Superior temporal gyrus (tissue), 1 donor: ENCODE measurements around the gene CYTH1.

Source experiments
- DNase-seq: peaks from one replicate; pipeline ENCODE4 v3.0.0-alpha.2; 2016; ENCODE audit errors: extremely low spot score

Gene CYTH1

GRCh38 chr17:78650093-78650715 is 131.9 kb downstream of the CYTH1 start:
- no peak for DNase-seq

DNA sequence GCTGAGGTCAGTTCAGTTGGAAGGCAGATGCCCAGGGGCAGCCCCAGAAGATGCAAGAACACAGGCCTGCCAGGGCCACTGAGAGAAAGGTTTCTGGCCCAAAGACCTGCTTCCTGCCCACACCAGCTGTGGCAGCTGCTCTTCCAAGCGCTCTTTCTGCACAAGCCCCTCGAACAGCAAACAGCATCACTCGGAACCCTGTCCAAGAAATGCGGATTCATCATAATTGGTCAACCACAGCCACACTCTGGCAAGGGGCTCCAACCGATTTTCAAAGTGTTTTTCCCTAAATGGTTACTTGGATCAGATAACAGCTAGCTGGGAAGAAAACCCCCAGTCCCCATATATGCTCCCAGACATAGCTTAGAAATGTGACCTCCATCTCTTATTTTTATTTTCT is 133.8 kb downstream of the CYTH1 start:
- DNase-seq = no peak

DNA sequence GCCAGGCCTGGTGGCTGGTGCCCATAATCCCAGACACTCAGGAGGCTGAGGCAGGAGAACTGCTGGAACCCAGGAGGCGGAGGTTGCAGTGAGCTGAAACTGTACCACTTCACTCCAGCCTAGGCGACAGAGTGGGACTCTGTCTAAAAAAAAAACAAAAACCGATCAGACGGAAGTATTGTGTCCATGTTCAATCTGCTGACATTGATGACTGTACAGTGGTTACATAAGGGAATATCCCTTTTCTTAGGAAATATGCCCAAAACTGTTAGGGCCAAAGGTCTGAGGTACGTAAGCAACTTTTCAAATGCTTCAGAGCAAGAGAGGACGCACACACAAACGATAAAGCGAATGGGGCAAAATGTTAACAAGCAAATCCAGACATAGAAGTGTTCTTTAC is 135.0 kb downstream of the CYTH1 start:
- no peak for DNase-seq

GRCh38 chr17:78645421-78646295 is 136.4 kb downstream of the CYTH1 start:
- DNase-seq = peak; percentile 34

- DNase-seq = no peak
These were observed 137.1 kb downstream of the CYTH1 start for GRCh38 chr17:78644931-78645351.

- no peak for DNase-seq
These were observed 137.8 kb downstream of the CYTH1 start for GRCh38 chr17:78644224-78644623.

DNA sequence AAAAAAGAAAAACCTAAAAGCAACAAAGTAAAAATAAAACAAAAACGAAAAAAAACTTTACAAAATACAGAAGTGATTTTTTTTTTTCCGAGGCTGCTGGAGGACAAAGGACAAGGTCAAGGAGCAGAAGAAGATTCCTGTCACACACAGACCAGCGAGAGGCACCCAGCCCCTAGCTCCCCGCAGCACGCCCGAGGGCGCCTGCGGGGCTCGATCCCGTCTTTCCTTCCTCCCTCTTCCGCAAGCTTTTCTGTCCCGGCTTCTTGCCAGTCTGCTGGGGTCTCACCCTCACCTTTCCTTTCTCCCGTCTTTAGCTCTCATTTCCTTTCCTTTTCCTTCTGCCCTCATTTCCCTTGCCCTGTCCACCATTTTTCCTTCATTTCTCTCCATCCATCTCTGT is 138.7 kb downstream of the CYTH1 start:
- DNase-seq = no peak

- no peak for DNase-seq
These were observed 139.4 kb downstream of the CYTH1 start for GRCh38 chr17:78642707-78643106.

DNA sequence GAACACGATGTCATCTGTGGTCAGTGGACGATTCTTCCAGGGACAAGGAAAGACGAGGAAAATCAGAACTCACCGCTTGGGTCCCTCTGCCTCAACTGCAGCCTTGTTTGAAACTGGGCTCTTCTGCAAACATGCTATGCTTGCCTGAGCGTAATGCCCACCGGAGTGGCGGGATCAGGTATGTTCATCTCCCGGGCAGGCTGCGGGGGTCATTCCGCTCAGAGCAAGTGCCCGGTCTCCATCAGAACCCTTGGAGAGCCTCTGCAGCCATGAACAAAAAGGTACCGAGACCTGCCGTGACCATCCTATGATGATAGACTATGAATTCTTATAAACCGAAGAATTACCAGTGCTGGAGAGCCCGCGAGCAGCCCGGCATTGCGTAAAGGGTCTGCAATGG is 140.4 kb downstream of the CYTH1 start:
- no peak for DNase-seq

DNA sequence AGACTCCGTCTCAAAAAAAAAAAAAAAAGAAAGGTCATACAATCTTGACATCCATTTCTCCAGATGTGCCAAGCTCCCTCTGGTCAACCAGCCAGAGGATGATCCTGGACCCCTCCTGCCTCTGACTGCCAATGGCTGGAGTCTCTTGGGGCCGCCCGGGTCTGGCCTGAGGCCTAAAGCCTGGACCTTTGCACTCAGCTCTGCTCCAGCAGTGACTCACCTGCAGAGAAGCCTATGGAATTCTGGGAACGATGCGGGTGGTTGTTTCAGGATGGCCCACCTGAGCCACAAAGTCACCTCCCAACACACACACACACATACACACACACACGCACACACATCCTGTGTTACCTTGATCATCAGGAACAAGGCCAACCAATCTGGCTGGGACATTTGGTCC is 140.8 kb downstream of the CYTH1 start:
- no peak for DNase-seq

GRCh38 chr17:78640700-78641099 is 141.4 kb downstream of the CYTH1 start:
- no peak for DNase-seq

GRCh38 chr17:78637643-78638420 is 144.2 kb downstream of the CYTH1 start:
- no peak for DNase-seq

DNA sequence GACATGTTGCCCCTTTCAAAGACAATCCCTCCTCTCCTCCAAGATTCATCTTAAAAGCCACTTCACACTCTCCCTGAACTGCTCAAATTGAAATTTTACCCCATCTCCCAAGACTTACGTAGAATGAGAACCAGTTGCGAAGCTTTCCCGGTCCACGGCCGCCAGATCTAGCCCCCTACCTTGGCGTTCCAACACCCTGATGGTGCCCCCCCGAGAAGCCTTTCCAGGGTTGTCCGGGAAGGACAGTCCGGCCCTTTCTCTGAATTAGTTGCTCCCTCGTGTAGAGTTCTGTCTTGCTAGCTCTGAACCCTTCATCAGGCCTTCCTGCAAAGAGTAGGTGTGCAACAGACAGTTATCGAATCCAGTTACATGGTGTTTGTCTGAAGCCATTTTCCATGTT is 144.9 kb downstream of the CYTH1 start:
- no peak for DNase-seq

DNA sequence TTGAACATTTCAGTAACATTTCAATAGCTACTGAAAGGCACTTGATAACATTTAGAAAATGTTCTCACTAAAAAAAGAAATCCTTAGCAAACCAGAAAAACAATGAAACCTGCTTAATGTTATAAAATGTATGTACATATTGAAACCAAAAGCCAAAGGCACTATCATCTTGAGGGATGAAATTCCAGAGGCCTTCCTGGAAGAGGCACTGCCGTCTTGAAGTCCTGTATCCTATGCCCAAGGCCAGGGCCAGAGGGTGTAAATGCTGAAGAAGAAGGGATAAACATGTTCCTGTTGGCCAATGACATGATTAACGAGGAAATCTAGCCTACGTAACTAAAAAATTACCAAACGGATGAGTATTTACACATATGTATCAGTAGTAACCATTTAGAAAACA is 147.9 kb downstream of the CYTH1 start:
- DNase-seq = no peak

DNA sequence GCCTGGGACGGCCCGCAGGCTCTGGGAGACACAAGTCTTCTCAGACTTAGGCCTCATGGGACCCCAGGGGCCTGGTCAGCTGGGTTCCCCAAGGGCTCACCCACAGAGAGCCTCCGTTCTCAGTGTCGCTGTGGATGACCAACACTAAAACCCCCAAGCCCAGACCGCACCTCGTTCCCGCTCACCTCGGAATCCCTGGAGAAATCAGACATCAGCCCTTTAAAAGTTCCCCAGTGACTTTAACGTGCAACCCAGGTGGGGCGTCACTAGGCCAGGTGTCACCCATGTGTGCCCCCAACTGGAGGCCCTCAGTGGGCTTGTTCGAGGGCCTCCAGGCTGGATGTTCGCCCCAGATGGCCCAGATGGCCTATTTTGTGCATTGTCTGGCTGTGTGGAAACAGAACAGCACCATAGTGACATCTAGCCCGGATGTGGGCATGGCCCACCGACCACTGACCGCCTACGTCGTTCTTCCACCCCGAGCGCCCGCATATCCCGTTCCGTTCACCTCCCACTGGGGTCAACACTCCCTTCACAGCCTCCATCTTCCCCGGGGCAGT is 152.6 kb downstream of the CYTH1 start:
- DNase-seq = no peak

DNA sequence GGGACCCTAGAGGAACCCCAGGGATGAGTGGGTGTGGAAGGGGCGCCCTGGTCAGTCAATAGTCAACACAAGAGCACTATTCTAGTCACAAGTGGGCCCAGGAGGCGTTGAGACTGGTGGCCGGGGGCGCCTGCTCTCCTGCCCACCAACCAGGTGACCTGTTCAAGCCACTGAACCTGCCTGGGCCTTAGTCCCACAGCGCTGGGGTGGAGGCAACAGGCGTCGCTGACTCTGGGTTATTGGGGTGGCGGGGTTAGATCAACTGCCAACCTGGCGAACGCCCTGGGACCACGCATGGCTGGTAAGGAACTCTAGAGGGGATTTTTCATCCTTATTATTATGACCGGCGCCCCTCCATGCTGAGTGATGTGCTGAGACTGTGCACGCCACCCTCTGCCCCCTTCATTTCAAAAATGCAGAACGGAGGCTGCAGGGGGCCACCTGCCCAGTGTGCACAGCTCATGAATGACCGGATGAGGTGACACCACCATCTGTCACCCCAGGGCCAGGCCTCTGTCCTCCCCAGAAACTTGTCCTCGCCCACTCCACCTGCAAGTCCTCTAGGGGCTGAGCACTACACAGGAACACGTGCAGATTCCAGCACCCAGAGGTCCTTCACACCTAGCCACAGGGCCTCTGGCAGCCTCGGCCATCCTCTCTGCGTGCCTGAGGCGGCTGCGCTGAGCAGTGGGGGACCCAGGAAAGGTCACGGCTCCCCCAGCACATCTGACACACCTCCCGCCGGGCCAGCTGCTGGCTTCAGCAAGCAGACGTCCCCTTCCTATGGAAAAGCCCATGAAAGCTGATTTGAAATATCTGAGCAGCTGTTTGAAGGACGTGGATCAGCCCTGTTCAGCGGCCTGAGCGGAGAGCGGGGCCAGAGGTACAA is 153.3 kb downstream of the CYTH1 start:
- DNase-seq = no peak

- no peak for DNase-seq
These were observed 157.5 kb downstream of the CYTH1 start for GRCh38 chr17:78624324-78625151.
